GM18520 (cell line): ENCODE data around the gene EEF2K.
A peak's percentile ranks its signal among the peaks of the same experiment; 100 is the strongest.
"Not testable (repeated sequence)": the region's sequence is repeated elsewhere in the genome, so short reads cannot be mapped to it uniquely, and the experiment has no call there.

Experiments
- ATAC-seq: cut with Tn5 transposase; IDR thresholded peaks from one replicate; pipeline ENCODE4 v1.9.1; 2021; ENCODE audit not compliant: unreplicated experiment

EEF2K gene

DNA sequence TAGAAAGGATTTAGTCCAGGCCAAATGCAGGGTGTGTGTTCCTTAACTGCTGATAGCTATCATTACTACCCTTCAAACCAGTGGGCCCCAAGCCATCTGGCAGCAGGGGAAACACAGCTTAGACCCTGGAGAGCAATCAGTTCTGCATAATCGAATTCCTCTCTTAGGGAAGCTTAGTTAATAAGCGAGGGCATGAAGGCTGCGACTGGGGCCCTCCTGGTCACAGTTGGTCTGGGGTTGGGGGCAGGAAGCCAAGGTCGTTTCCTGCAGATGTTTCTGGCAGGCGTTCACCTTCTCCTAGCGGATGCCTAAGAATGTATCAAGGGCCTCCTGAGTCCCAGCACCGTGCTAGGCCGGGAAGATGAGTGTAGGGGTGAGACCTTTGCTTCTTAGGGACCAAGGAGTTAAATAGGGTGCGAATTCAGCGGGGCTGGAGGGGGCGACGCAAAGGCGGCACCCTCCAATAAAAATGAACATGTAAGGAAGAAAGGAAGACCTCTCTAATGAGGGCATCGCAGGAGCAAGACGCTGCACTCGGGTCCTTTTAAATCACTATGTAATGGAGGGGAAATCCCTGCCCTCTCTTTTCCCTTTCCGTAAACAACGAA is 16.5 kb upstream of the EEF2K start:
- no peak for ATAC-seq

DNA sequence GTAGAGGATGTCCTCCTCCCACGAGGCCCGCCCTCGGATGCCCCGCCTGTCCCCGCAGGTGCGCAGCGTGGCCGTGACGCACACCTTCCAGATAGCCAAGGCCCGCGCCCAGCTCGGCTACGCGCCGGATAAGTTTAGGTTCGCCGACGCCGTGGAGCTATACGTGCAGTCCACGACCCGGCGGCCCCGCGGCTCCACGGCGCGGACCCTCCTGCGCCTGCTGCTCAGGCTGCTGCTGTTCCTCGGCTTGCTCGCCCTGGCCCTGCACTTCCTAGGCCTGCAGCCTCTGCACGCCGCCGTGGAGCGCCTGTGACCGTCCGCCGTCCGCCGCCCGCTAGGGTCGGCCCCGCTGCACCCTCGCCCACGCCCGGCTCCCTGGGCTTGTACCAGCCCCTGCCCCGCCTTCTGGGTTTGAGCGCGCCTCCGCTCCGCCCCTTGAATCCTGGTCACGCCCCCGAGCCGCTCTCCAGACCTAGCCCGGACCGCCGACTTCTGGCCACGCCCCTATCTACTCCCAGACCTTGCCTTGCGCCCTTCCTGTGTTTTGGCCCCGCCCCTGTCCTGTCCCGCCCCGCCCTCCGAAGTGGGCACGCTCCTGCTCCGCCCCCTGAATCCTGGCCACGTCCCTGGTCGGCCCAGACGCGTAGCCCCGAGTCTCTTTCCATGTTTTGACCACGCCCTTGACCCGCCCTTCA is 15.8 kb upstream of the EEF2K start:
- ATAC-seq = peak; percentile 44

- peak; percentile 27 for ATAC-seq
Observed at GRCh38 chr16:22190776-22191531, 15.1 kb upstream of the EEF2K start.

GRCh38 chr16:22191532-22192260 is 14.4 kb upstream of the EEF2K start:
- no peak for ATAC-seq

GRCh38 chr16:22192261-22193062 is 13.6 kb upstream of the EEF2K start:
- peak; percentile 23 for ATAC-seq

GRCh38 chr16:22193063-22193411 is 13.0 kb upstream of the EEF2K start:
- ATAC-seq = no peak

DNA sequence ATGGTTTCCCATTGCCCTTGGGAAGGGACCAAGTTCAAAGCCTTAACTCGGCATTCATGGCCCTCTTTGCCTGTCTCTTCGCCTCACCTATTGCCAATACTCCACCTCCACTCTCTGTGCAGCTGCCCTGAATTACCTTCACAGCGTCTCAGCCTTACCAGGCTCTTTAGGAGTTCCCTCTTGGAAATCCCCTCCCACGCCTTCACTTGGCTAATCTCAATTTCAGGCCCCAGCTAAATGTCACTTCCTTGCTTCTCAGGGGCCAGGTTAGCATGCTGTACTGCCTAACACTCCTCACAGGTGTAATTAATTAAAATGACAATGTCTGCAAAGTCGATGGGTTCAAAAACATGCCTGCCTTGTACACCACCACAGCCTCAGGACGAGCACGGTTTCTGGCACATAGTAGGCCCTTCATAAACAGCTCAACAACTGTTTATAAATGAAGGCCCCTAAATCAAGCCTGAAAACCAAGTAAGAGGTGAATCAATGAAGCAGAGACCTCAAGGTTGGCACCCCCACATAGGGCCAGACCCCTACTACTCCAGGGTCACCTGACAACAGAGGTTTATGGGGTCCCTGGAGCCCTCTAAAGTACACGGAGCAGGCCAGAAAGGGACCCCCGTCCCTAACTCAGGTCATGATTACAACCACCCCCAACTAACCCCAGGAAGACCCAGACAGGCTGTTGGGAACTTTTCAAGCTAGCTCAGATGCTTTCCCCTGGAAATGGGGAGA is 11.2 kb upstream of the EEF2K start:
- ATAC-seq = no peak

- ATAC-seq = no peak
Observed at GRCh38 chr16:22195445-22195694, 10.7 kb upstream of the EEF2K start.

GRCh38 chr16:22195695-22196558 is 10.2 kb upstream of the EEF2K start:
- peak; percentile 24 for ATAC-seq

- not testable (repeated sequence) for ATAC-seq
Observed at GRCh38 chr16:22196559-22197168, 9.4 kb upstream of the EEF2K start.

DNA sequence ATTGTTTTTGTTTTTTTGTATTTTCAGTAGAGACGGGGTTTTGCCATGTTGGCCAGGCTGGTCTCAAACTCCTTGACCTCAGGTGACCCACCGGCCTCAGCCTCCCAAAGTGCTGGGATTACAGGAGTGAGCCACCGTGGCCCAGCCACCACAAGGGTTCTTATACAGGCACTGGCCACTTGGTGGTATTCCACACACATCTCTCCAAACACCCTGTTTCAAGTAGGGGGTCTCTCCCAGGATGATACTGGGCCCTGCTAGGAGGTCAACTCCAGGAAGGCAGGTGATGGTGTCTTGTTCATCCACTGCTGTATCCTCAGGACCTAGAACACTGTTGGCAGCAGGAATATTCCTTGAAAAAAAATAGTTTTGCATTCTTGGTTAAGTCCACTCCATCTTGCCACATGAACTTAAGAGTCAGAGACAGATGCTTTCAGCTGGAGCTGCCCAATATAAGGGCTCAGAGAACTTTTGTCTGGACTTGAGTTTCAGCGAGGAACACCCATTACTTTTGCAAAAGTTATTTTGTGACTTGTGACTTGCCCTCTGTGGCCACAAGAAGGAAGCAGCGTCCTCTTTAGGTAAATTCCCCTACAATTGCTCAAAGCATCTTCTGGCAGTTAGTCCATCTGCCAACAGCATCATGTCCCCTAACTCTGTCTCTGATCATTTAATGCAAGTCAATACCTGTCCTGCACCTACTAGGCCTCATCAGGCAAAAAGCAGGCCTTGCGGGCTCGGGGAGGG is 7.4 kb upstream of the EEF2K start:
- ATAC-seq = no peak

- ATAC-seq = no peak
Observed at GRCh38 chr16:22202261-22202637, 3.8 kb upstream of the EEF2K start.

DNA sequence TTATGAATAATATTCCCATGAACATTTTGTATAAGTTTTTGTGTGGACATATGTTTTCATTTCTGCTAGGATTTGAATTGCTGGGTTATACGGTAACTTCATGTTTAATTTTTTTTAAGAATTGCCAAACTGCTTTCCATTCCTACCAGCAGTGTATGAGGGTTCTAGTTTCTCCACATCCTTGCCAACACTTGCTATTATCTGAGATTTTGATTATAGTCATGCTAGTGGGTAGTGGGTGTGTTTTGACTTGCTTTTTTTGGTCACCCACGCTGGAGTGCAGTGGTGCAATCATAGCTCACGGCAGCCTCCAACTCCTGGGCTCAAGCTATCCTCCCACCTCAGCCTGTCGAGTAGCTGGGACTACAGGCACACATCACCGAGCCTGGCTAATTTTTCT is 3.0 kb upstream of the EEF2K start:
- no peak for ATAC-seq

GRCh38 chr16:22204091-22204655 is 1.9 kb upstream of the EEF2K start:
- no peak for ATAC-seq

GRCh38 chr16:22205577-22206012 is 483 bp upstream of the EEF2K start:
- no peak for ATAC-seq

GRCh38 chr16:22206842-22207714 is 1.0 kb downstream of the EEF2K start:
- no peak for ATAC-seq
